HepG2 (cell line): ENCODE results near the gene SLCO4A1. TPM values are rescaled to one million over a fixed set of nuclear protein-coding genes. Genes with fewer than 3 reads are reported as not detected.

Experiments used
- CHCHD3 ChIP-seq: sonication (generic); formaldehyde crosslinking; IDR thresholded peaks from 2 replicates; pipeline ENCODE4 v1.8.0; 2022; ENCODE audit warnings: mild to moderate bottlenecking, missing genetic modification reagents, moderate library complexity
- CHD2 ChIP-seq: IDR thresholded peaks from 2 replicates; pipeline ENCODE4 v1.6.1; 2011; ENCODE audit warnings: low read depth, low read length, improper control_type of control experiment
- DRAP1 ChIP-seq: IDR thresholded peaks from 2 replicates; pipeline ENCODE4 v1.6.1; 2016; ENCODE audit warnings: missing genetic modification reagents, missing compliant biosample characterization
- HCFC1 ChIP-seq: fragments of 150-350 bp; IDR thresholded peaks from 2 replicates; pipeline ENCODE4 v1.6.1; 2014; ENCODE audit warnings: low read depth, low read length
- ISL2 ChIP-seq: sonication (generic); formaldehyde crosslinking; IDR thresholded peaks from 2 replicates; pipeline ENCODE4 v1.5.0; 2020; ENCODE audit warnings: missing genetic modification reagents
- MYC ChIP-seq: sonication (generic); formaldehyde crosslinking; IDR thresholded peaks from 2 replicates; pipeline ENCODE4 v1.9.0; 2021; ENCODE audit warnings: missing genetic modification reagents, borderline replicate concordance
- MYNN ChIP-seq: sonication (generic); formaldehyde crosslinking; IDR thresholded peaks from 2 replicates; pipeline ENCODE4 v1.4.0; 2020; ENCODE audit warnings: mild to moderate bottlenecking, low read depth, missing genetic modification reagents
- SRF ChIP-seq: IDR thresholded peaks from 2 replicates; pipeline ENCODE4 v1.6.1; 2011; ENCODE audit warnings: mild to moderate bottlenecking, low read depth, low read length, moderate library complexity
- ZBTB33 ChIP-seq: sonication (generic); formaldehyde crosslinking; IDR thresholded peaks from 2 replicates; pipeline ENCODE4 v1.4.0; 2020; ENCODE audit warnings: missing genetic modification reagents
- ZBTB38 ChIP-seq: sonication (generic); formaldehyde crosslinking; IDR thresholded peaks from 2 replicates; pipeline ENCODE4 v1.5.1; 2020; ENCODE audit warnings: mild to moderate bottlenecking, missing genetic modification reagents
- ZEB1 ChIP-seq: IDR thresholded peaks from 2 replicates; pipeline ENCODE4 v1.6.1; 2012; ENCODE audit warnings: mild to moderate bottlenecking, low read depth, inconsistent platforms; ENCODE audit not compliant: insufficient replicate concordance
- ZHX2 ChIP-seq, 2 experiments: sonication (generic) in 1 of 2; formaldehyde crosslinking in 1 of 2; IDR thresholded peaks; 2 replicates each; pipeline versions ENCODE4 v1.6.1 to v1.9.0; 2014 to 2022; ENCODE audit warnings: antibody characterized with exemption in 1 of 2, borderline replicate concordance in 1 of 2, inconsistent platforms in 1 of 2, low read depth in 1 of 2, missing genetic modification reagents in 1 of 2
- ZMAT3 ChIP-seq: sonication (generic); formaldehyde crosslinking; conservative IDR thresholded peaks from 2 replicates; pipeline ENCODE4 v1.7.0; 2021; ENCODE audit warnings: missing genetic modification reagents
- ZNF296 ChIP-seq: sonication (generic); formaldehyde crosslinking; conservative IDR thresholded peaks from 2 replicates; pipeline ENCODE4 v1.5.0; 2020; ENCODE audit warnings: mild to moderate bottlenecking, missing genetic modification reagents
- ZNF503 ChIP-seq: sonication (generic); formaldehyde crosslinking; IDR thresholded peaks from 2 replicates; pipeline ENCODE4 v1.4.0; 2020; ENCODE audit warnings: missing genetic modification reagents
- ZNF572 ChIP-seq: sonication (generic); formaldehyde crosslinking; IDR thresholded peaks from 2 replicates; pipeline ENCODE4 v1.5.1; 2020; ENCODE audit warnings: mild to moderate bottlenecking, missing genetic modification reagents
- ZNF576 ChIP-seq: sonication (generic); formaldehyde crosslinking; IDR thresholded peaks from 2 replicates; pipeline ENCODE4 v1.4.0; 2020; ENCODE audit warnings: mild to moderate bottlenecking, missing genetic modification reagents
- ZNF580 ChIP-seq: IDR thresholded peaks from 2 replicates; pipeline ENCODE4 v1.6.1; 2016; ENCODE audit warnings: low read depth, borderline replicate concordance
- polyA plus RNA-seq, 8 experiments: library from polyadenylated mRNA; depleted of rRNA in 3 of 8; stranded (reverse) in 7 of 8; unstranded in 1 of 8; fragments of >200 nt; fragmentation: Illumina TruSeq in 4 of 8; extraction: Trizol in 4 of 8; gene quantifications; 2 replicates each; pipeline versions ENCODE4 v1.2.1 to v1.2.3, GENCODE V29; 2011 to 2016; ENCODE audit warnings: low read depth in 4 of 8, missing spikeins in 1 of 8, mixed read lengths in 1 of 8; ENCODE audit not compliant: insufficient read depth in 1 of 8
- total RNA-seq, 5 experiments: library from RNA; depleted of rRNA; stranded (reverse); fragments of >200 nt; fragmentation: Illumina TruSeq; extraction: Trizol; gene quantifications; 2 replicates each; pipeline ENCODE4 v1.2.3, GENCODE V29; 2016; ENCODE audit warnings: low read depth in 1 of 5

SLCO4A1 gene
- total and polyA plus RNA-seq, 2 of the 13 experiments (the other 11 are each of a cell fraction or from before 2014, with no cell fraction given): 55.5 to 112 TPM

GRCh38 chr20:62668441-62669027, 26.2 kb downstream of the SLCO4A1 start (continued):
- TF ChIP-seq ZMAT3 (peak; percentile 56; the same call in 1 of the 2 replicates), ZBTB33 (CRISPR knock-in tag) (peak; percentile 96), ZNF503 (CRISPR knock-in tag) (no peak), ZNF572 (peak; percentile 78; the same call in 1 of the 2 replicates), ZEB1 (peak; percentile 11), ZNF296 (CRISPR knock-in tag) (no peak), ZBTB38 (CRISPR knock-in tag) (peak; percentile 78), MYC (peak; percentile 58; the same call in 1 of the 2 replicates), ISL2 (peak; percentile 49; the same call in 1 of the 2 replicates), CHCHD3 (CRISPR knock-in tag) (no peak), HCFC1 (0 out of 2 replicates have a peak, but pooled peaks have one; percentile 18), ZNF580 (CRISPR knock-in tag) (0 out of 2 replicates have a peak, but pooled peaks have one; percentile 80), ZNF576 (CRISPR knock-in tag) (0 out of 2 replicates have a peak, but pooled peaks have one; percentile 85), ZHX2 (IDR thresholded peaks at IDR 0.05; ENCODE audit: low read depth) (peak; percentile 68; the same call in 1 of the 2 replicates), ZHX2 (CRISPR knock-in tag; IDR thresholded peaks at IDR 0.05; ENCODE audit: borderline replicate concordance) (no peak), CHD2 (no peak), SRF (peak; percentile 27; the same call in 1 of the 2 replicates), DRAP1 (CRISPR knock-in tag) (peak; percentile 43; the same call in 1 of the 2 replicates), MYNN (CRISPR knock-in tag) (no peak)
